CD4-positive, alpha-beta T cell treated with Interleukin-10 for 1 hour (primary cell): ENCODE results near the gene KLHL10.
"Not testable (repeated sequence)": the region's sequence is repeated elsewhere in the genome, so short reads cannot be mapped to it uniquely, and the experiment has no call there.

Experiments
- DNase-seq: peaks from one replicate; pipeline ENCODE4 v3.0.0-alpha.2; 2020

Gene KLHL10

GRCh38 chr17:41813699-41814124 lies 23.9 kb upstream of the KLHL10 start:
- DNase-seq: no peak

- no peak for DNase-seq
Observed at GRCh38 chr17:41814195-41814594, 23.4 kb upstream of the KLHL10 start.

- DNase-seq: no peak
Observed at GRCh38 chr17:41816637-41817320, 20.8 kb upstream of the KLHL10 start.

- DNase-seq: no peak
Observed at GRCh38 chr17:41818024-41818423, 19.6 kb upstream of the KLHL10 start.

DNA sequence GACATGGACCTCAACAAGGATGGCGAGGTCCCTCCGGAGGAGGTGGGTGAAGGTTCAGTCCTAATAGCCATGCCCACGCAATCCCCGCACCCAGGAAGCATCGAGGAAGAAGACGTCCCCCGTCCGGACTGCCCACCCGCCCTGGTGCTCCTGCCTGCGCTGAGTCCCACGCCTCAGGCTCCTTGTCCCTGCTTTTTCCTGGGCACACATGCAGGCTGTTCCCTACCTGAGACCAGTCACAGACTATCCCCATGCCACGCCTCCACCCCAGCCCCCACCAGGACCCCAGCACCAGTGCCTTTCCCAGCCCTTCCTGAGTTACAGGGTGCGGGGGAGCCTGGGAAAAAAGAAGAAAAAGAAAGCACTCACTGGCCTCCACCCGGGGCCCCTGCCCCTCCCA lies 15.8 kb upstream of the KLHL10 start:
- no peak for DNase-seq

DNA sequence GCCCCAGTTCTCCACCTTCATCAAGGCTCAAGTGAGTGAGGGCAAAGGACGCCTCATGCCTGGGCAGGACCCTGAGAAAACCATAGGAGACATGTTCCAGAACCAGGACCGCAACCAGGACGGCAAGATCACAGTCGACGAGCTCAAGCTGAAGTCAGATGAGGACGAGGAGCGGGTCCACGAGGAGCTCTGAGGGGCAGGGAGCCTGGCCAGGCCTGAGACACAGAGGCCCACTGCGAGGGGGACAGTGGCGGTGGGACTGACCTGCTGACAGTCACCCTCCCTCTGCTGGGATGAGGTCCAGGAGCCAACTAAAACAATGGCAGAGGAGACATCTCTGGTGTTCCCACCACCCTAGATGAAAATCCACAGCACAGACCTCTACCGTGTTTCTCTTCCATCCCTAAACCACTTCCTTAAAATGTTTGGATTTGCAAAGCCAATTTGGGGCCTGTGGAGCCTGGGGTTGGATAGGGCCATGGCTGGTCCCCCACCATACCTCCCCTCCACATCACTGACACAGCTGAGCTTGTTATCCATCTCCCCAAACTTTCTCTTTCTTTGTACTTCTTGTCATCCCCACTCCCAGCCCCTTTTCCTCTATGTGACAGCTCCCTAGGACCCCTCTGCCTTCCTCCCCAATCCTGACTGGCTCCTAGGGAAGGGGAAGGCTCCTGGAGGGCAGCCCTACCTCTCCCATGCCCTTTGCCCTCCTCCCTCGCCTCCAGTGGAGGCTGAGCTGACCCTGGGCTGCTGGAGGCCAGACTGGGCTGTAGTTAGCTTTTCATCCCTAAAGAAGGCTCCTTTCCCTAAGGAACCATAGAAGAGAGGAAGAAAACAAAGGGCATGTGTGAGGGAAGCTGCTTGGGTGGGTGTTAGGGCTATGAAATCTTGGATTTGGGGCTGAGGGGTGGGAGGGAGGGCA lies 15.1 kb upstream of the KLHL10 start:
- DNase-seq: no peak

DNA sequence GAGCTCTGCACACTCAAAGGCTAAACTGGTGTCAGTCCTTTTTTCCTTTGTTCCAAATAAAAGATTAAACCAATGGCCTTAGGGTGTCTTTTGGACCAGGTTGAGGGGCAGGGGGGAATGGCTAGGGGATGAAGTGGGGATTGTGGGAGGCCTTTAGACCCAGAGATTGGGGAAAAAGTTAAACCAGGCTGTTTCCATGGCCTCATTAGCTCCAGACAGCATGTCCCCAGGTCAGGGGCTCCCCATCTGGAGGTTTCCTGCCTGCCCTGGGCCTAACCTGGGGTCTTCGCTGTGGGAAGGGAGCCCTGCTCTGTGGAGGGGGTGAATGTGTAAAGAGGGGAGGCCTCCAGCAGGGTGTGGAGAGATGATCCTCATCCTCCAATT lies 14.5 kb upstream of the KLHL10 start:
- no peak for DNase-seq

GRCh38 chr17:41823580-41823979 lies 14.0 kb upstream of the KLHL10 start:
- no peak for DNase-seq

DNA sequence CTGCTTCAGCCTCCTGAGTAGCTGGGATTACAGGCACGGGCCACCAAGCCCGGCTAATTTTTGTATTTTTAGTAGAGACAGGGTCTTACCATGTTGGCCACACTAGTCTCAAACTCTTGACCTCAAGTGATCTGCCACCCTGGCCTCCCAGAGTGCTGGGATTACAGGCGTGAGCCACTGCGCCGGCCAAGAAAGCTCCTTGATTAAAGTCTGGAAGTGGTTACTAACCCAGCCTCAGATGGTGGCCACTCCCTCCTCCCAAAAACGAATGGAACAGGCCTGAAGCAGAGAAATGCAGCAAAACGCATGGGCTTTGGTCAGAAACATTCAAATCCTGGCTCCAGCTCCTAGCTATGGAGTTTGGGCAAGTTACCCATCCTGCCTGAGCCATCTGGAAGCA lies 13.5 kb upstream of the KLHL10 start:
- no peak for DNase-seq

DNA sequence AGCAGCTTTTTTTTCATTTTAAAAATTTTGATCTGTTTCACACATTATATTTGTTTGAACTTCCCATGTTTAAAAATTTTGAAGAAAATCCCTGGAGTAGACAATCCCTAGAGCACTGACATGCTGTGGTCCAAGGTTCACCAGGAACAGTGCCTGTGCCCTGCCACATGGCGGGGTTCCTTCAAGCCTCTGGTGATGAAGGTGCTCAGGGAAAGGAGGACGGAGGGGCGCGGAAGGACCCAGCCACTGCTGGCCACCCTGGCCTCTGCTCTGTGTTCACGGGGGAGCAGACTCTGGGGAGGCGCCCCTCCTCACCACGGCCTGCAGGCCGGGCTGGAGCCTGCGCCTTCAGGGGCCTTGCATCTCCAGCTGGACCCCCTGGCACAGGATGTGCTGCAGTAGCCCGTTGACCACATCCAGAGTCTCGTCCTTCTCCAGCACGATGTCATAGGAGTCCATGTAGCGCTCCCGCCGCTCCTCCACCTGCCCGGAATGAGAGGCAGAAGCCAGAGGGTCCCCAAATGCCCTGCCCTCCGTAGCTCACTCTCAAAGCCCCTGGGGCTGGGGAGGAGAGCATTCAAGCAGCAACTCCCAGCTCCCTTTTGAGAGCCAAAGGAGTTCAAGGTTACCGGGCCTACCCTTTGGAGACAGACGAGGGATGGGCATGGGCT lies 12.3 kb upstream of the KLHL10 start:
- no peak for DNase-seq

- not testable (repeated sequence) for DNase-seq
Observed at GRCh38 chr17:41829961-41830360, 7.7 kb upstream of the KLHL10 start.

DNA sequence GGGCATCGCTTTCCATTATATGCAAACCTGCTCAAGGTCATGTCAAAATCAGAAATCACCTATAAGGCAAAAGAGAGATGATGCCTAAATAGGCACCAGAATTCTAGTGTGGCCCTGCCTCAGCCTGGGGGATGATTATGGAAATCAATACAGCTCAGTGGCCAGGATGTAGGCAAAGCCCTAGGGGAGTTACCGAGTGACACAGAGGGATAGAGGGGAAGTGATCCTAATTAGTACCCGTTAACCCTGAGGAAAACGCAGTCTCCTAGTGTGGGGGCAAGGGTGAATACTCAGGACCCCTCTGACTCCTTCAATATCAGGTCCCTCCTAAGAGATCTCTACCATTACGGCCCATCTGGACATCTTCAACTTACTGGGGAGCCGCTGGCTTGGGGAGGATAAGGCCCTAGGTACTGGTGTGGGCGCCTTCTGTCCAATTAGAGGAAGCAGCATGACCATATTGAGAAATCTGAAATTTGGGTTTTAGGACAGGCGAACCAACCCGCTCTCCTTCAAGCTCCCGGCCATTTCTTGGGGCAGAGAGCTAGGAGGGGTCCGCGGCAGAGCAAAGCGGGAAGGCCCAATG lies 2.3 kb upstream of the KLHL10 start:
- DNase-seq: no peak

DNA sequence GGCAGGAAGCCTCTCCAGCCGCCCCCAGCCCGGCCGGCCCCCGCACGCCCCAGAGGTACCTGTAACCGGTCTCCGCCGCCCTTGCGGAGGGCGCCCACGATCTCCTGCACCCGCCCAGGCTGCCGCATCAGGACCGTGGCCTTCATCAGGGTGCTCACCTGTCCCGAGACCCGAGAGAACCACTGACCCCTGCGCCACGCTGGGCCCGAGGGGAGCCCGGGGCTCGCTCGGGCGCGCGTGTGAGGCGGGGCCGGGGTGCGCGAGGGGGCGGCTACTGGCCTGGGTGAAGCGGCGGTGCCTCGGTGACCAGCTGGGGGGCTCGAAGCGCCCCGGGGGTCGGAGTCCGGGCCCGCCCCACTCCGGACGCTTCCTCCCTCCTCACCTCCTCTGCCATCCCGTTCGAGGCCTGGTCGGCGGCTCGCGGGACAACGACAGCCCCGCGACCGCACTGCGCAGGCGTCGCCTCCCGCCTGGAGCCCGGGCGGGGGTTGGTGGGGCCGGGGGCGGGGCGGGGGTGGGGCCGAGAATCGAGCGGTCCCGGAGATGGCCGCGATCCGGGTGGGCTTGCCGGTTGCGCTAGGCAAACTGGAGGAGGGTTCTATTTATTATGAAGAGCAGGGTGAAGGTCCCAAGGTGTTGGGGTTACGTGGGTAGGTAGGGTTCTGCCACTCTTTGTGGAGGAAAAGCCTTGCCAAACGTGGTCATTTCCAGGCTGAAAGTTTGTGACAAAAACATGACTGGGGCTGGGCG lies 1.6 kb upstream of the KLHL10 start, which contains the start of gene NT5C3B:
TSS of gene NT5C3B (minus strand) at position 433 of the 750 bp plus-strand sequence. CDS start at position 394, 39 bp downstream.
- DNase-seq: peak; percentile 48

DNA sequence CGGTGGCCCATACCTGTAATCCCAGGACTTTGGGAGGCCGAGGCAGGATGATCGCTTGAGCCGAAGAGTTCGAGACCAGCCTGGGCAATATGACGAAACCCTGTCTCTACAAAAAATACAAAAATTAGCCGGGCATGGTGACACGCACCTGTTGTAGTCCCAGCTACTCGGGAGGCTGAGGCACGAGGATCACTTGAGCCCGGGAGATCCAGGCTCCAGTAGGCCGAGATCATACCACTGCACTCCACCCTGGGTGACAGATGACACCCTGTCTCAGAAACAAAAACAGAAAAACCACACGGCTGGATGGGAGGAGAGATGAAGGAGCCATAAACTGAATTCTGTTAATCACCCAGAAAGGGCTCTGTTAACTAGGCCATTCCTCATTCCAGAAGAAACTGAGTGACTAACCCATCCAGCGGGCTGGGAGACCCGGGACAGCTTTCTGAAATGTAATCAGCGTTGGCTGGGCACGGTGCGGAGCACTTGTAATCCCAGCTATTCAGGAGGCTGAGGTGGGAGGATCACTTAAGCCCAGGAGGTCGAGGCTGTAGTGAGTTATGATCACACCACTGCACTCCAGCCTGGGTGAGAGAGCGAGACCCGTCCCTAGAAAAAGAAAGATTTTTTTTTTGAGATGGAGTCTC lies 952 bp upstream of the KLHL10 start:
- DNase-seq: no peak

DNA sequence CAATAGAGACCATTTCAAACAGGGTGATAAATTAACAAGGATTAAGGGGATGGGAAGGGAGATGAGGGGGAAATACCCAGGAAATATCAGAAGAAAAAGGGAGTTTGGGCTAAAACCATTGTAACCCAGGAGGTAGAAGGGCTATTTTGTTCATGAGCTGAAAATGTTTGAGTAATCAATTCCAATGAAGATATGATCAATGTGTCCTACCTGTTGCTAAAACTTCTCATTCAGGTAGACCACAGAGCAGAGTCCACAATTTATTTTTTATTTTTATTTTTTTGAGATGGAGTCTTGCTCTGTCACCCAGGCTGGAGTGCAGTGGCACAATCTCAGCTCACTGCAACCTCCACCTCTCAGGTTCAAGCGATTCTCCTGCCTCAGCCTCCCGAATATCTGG lies 1.8 kb downstream of the KLHL10 start:
- DNase-seq: not testable (repeated sequence)

DNA sequence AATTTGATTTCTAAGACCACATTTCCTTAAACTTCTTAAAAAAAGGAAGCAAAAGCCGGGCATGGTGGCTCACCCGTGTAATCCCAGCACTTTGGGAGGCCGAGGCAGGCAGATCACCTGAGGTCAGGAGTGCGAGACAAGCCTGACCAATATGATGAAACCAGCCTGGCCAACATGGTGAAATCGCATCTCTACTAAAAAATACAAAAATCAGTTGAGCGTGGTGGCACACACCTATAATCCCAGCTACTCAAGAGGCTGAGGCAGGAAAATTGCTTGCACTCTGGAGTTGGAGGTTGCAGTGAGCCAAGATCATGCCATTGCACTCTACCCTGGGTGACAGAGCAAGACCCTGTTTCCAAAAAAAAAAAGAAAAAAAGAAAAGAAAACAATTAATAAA lies 3.2 kb downstream of the KLHL10 start:
- DNase-seq: not testable (repeated sequence)

- no peak for DNase-seq
Observed at GRCh38 chr17:41844971-41845370, 7.3 kb downstream of the KLHL10 start.

GRCh38 chr17:41848788-41849187 lies 11.2 kb downstream of the KLHL10 start:
- no peak for DNase-seq

GRCh38 chr17:41849251-41849990 lies 11.8 kb downstream of the KLHL10 start:
- DNase-seq: no peak

DNA sequence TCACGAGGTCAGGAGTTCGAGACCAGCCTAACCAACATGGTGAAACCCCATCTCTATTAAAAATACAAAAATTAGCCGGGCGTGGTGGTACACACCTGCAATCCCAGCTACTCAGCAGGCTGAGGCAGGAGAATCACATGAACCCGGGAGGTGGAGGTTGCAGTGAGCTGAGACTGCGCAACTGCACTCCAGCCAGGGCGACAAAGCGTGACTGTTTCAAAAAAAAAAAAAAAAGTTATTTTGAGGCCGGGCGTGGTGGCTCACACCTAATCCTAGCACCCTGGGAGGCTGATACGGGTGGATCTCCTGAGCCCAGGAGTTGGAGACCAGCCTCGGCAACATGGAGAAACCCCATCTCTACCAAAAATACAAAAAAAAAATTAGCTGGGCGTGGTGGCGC lies 13.8 kb downstream of the KLHL10 start:
- not testable (repeated sequence) for DNase-seq
